GM20000 (cell line): ENCODE data around the gene AASDHPPT.
A peak's percentile ranks its signal among the peaks of the same experiment; 100 is the strongest.

Experiments used
- DNase-seq: peaks from one replicate; pipeline ENCODE4 v3.0.0; 2012; ENCODE audit warnings: low spot score
- TF ChIP-seq, protein P1 (sequence below): IDR thresholded peaks from 2 replicates; pipeline ENCODE4 v1.5.1; 2012; ENCODE audit warnings: mild to moderate bottlenecking, control low read depth; ENCODE audit errors: extremely low read depth, missing control alignments

The AASDHPPT gene

GRCh38 chr11:106105986-106106385 is 28.5 kb downstream of the AASDHPPT start:
- no peak for DNase-seq
- TF ChIP-seq, protein P1, sequence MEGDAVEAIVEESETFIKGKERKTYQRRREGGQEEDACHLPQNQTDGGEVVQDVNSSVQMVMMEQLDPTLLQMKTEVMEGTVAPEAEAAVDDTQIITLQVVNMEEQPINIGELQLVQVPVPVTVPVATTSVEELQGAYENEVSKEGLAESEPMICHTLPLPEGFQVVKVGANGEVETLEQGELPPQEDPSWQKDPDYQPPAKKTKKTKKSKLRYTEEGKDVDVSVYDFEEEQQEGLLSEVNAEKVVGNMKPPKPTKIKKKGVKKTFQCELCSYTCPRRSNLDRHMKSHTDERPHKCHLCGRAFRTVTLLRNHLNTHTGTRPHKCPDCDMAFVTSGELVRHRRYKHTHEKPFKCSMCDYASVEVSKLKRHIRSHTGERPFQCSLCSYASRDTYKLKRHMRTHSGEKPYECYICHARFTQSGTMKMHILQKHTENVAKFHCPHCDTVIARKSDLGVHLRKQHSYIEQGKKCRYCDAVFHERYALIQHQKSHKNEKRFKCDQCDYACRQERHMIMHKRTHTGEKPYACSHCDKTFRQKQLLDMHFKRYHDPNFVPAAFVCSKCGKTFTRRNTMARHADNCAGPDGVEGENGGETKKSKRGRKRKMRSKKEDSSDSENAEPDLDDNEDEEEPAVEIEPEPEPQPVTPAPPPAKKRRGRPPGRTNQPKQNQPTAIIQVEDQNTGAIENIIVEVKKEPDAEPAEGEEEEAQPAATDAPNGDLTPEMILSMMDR = no peak

- TF ChIP-seq, protein P1 = no peak
- no peak for DNase-seq
These were observed 44.3 kb downstream of the AASDHPPT start for GRCh38 chr11:106121570-106122320.

GRCh38 chr11:106127604-106128003 is 50.1 kb downstream of the AASDHPPT start:
- no peak for DNase-seq

DNA sequence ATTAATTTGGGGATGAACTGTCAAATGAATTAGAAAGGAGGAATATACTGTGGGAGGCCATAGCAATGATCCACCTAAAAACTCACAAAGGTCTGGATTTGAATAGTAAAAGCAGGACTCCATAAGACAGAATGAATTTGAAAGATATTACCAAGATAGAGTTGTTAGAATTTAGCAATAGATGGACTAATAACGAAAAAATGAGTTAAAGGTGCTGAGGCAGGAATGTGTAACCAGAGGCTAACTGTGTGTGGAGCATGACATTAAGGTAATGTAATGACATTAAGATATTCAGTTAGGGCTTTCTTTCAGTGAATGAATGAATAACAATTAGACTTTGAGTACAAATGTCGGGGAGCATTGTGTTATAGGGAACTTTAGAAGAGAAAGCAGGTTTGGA is 51.3 kb downstream of the AASDHPPT start:
- no peak for DNase-seq
- TF ChIP-seq, protein P1 = no peak

More at GRCh38 chr11:106127604-106128003, 50.1 kb downstream of the AASDHPPT start:
- TF ChIP-seq, protein P1 = no peak

- no peak for DNase-seq
- TF ChIP-seq, protein P1 = no peak
These were observed 54.5 kb downstream of the AASDHPPT start for GRCh38 chr11:106131998-106132397.

GRCh38 chr11:106132582-106133354 is 55.3 kb downstream of the AASDHPPT start:
- DNase-seq = no peak
- TF ChIP-seq, protein P1 = no peak

- DNase-seq = peak; percentile 11
- TF ChIP-seq, protein P1 = no peak
These were observed 56.1 kb downstream of the AASDHPPT start for GRCh38 chr11:106133529-106133928.
